K562 (cell line): ENCODE measurements around the gene CRNKL1. TPM values are rescaled to one million over a fixed set of nuclear protein-coding genes. Genes with fewer than 3 reads are reported as not detected.

Experiments
- CBX2 ChIP-seq: fragments of 200-600 bp; sonication (generic); IDR thresholded peaks from one replicate; pipeline ENCODE4 v1.6.1; 2012; ENCODE audit warnings: mild to moderate bottlenecking, low read length, inconsistent platforms; ENCODE audit not compliant: insufficient read depth, poor library complexity, severe bottlenecking
- CHD1 ChIP-seq: fragments of 200-600 bp; sonication (generic); IDR thresholded peaks from one replicate; pipeline ENCODE4 v1.6.1; 2012; ENCODE audit warnings: mild to moderate bottlenecking, moderate library complexity, low read length, inconsistent platforms
- DIDO1 ChIP-seq: fragments of 450-650 bp; IDR thresholded peaks from 2 replicates; pipeline ENCODE4 v1.6.1; 2016; ENCODE audit warnings: low read depth, missing biosample characterization, missing genetic modification characterization
- DPF2 ChIP-seq: fragments of 450-650 bp; IDR thresholded peaks from 2 replicates; pipeline ENCODE4 v1.6.1; 2016
- FOXJ2 ChIP-seq: fragments of 200-800 bp; sonication (Bioruptor generic); IDR thresholded peaks from 2 replicates; pipeline ENCODE4 v1.6.1; 2016; ENCODE audit warnings: missing genetic modification characterization, missing compliant biosample characterization
- HMG20A ChIP-seq: fragments of 450-650 bp; formaldehyde crosslinking; conservative IDR thresholded peaks from 2 replicates; pipeline ENCODE4 v1.4.0; 2020; ENCODE audit warnings: mild to moderate bottlenecking, mixed read lengths
- MEF2D ChIP-seq: conservative IDR thresholded peaks from 2 replicates; pipeline ENCODE4 v1.6.1; 2016; ENCODE audit warnings: low read depth, missing genetic modification characterization, missing compliant biosample characterization
- PTBP1 ChIP-seq: fragments of 200-400 bp; formaldehyde crosslinking; IDR thresholded peaks from 2 replicates; pipeline ENCODE4 v1.6.1; 2017; ENCODE audit warnings: low read depth, low read length
- SIX5 ChIP-seq, 2 experiments: IDR thresholded peaks; 2 replicates each; pipeline ENCODE4 v1.6.1; 2011; ENCODE audit warnings: low read length in 2 of 2, borderline replicate concordance in 1 of 2, low read depth in 1 of 2, mild to moderate bottlenecking in 1 of 2, moderate library complexity in 1 of 2; ENCODE audit not compliant: insufficient read depth in 1 of 2
- YY1 ChIP-seq, 3 experiments: IDR thresholded peaks; 2 replicates each; pipeline ENCODE4 v1.6.1; 2011; ENCODE audit warnings: low read length in 2 of 3, mild to moderate bottlenecking in 2 of 3, moderate library complexity in 2 of 3, borderline replicate concordance in 1 of 3, control low read depth in 1 of 3, low read depth in 1 of 3; ENCODE audit not compliant: insufficient read depth in 3 of 3, insufficient replicate concordance in 2 of 3, control insufficient read depth in 1 of 3, insufficient read length in 1 of 3; ENCODE audit errors: extremely low read depth in 1 of 3
- polyA plus RNA-seq, 8 experiments: library from polyadenylated mRNA; depleted of rRNA in 4 of 8; stranded (reverse) in 5 of 8; unstranded in 3 of 8; fragments of >200 nt; fragmentation: Nextera tagmentation in 2 of 8; fragmentation: Illumina TruSeq in 1 of 8; extraction: Ambion mirVana in 2 of 8; extraction: Trizol in 1 of 8; gene quantifications; 2 replicates each; pipeline versions ENCODE4 v1.2.1 to v1.2.3, GENCODE V29; 2011 to 2014; ENCODE audit warnings: inconsistent platforms in 1 of 8, missing spikeins in 1 of 8
- total RNA-seq, 7 experiments: library from RNA; depleted of rRNA in 6 of 7; stranded (reverse); fragments of >200 nt in 6 of 7; fragmentation: Illumina TruSeq in 2 of 7; extraction: Trizol in 2 of 7; gene quantifications; 2 replicates each; pipeline versions ENCODE4 v1.2.1 to v1.2.3, GENCODE V29; 2011 to 2021; ENCODE audit warnings: low replicate concordance in 1 of 7
- TF ChIP-seq, protein P1 (sequence below): fragments of 200-800 bp; sonication (Bioruptor generic); IDR thresholded peaks from 2 replicates; pipeline ENCODE4 v1.6.1; 2017; ENCODE audit warnings: missing genetic modification characterization, missing compliant biosample characterization
- TF ChIP-seq, protein P2 (sequence below): sonication (generic); formaldehyde crosslinking; IDR thresholded peaks from 2 replicates; pipeline ENCODE4 v1.8.1; 2023; ENCODE audit warnings: mild to moderate bottlenecking, missing genetic modification reagents

Gene CRNKL1
- total and polyA plus RNA-seq, 9 of the 15 experiments (the other 6 are each of a cell fraction or from before 2014, with no cell fraction given), result 8.1 to 17.0 (median 11.7) TPM

DNA sequence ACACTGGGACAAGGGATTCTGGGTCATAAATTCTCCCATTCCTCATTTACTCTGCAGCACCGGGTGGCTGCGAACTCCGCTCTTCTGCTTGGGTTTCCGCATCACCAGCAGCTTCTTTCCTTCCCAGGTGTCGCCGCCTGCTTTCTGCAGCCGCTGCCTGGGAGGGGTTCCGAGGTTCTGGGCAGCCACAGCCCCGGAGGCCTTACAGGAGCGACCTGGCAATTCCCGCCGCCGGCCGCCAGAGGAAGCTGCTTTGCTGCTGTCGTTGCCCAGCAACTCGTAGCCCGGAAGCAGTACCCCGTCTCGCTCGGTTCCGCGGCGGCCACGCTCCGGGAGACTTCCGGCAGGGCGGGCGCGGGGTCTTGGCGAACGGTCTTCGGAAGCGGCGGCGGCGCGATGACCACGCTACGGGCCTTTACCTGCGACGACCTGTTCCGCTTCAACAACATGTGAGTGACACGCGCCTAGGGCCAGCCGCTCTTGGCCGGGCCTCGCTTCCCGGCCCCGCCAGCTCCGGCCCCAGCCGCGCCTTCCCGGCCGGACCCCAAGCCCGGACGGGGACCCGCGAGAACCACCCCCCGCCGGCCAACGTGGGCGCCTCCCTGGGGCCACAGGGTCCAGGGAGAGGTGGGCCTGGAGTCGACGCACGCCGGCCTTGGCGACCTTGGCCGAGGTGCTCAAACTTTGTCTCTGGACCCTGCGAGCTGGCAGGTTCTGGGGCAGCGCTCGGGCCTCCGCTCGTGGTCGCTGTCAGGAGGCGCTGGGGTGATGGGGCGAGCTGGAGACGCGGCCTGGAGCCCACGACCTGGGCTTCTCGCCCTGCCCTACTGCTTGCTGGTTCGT, 35.0 kb downstream of the CRNKL1 start, which contains the start of gene NAA20 (continued):
- TF ChIP-seq DIDO1 (peak; percentile 66; the same call in 1 of the 2 replicates), PTBP1 (no peak), DPF2 (no peak), YY1 (IDR thresholded peaks at IDR 0.05; ENCODE audit: borderline replicate concordance in 1 of 3, control insufficient read depth in 1 of 3, extremely low read depth in 1 of 3, insufficient read depth in 3 of 3, insufficient read length in 1 of 3, insufficient replicate concordance in 2 of 3, low read depth in 1 of 3, low read length in 2 of 3) (peak in 1 of 3 experiments; percentile 43), MEF2D (tag) (no peak), SIX5 (IDR thresholded peaks at IDR 0.05; ENCODE audit: borderline replicate concordance in 1 of 2, insufficient read depth in 1 of 2, low read depth in 1 of 2, low read length in 2 of 2) (peak in 1 of 2 experiments; percentile 23; a peak in 2 of 4 replicates), HMG20A (no peak), CHD1 (no peak), FOXJ2 (tag) (peak; percentile 77; the same call in 1 of the 2 replicates), CBX2 (no peak)
- TF ChIP-seq, protein P1, sequence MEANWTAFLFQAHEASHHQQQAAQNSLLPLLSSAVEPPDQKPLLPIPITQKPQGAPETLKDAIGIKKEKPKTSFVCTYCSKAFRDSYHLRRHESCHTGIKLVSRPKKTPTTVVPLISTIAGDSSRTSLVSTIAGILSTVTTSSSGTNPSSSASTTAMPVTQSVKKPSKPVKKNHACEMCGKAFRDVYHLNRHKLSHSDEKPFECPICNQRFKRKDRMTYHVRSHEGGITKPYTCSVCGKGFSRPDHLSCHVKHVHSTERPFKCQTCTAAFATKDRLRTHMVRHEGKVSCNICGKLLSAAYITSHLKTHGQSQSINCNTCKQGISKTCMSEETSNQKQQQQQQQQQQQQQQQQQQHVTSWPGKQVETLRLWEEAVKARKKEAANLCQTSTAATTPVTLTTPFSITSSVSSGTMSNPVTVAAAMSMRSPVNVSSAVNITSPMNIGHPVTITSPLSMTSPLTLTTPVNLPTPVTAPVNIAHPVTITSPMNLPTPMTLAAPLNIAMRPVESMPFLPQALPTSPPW (CRISPR knock-in tag), result peak; percentile 50; the same call in 1 of the 2 replicates
- TF ChIP-seq, protein P2, sequence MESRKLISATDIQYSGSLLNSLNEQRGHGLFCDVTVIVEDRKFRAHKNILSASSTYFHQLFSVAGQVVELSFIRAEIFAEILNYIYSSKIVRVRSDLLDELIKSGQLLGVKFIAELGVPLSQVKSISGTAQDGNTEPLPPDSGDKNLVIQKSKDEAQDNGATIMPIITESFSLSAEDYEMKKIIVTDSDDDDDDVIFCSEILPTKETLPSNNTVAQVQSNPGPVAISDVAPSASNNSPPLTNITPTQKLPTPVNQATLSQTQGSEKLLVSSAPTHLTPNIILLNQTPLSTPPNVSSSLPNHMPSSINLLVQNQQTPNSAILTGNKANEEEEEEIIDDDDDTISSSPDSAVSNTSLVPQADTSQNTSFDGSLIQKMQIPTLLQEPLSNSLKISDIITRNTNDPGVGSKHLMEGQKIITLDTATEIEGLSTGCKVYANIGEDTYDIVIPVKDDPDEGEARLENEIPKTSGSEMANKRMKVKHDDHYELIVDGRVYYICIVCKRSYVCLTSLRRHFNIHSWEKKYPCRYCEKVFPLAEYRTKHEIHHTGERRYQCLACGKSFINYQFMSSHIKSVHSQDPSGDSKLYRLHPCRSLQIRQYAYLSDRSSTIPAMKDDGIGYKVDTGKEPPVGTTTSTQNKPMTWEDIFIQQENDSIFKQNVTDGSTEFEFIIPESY (CRISPR knock-in tag), result no peak
